Testis (tissue), 3 donors: ENCODE results near the gene ANXA2. TPM values are rescaled to one million over a fixed set of nuclear protein-coding genes. Genes with fewer than 3 reads are reported as not detected.

Experiments
- DNase-seq: peaks from one replicate; pipeline ENCODE4 v3.0.0-alpha.2; 2019
- H3K27ac ChIP-seq, 2 donors: fragments of 200-600 bp; sonication (generic); one replicate each; pipeline ENCODE4 v1.5.1; 2019
- H3K27me3 ChIP-seq: fragments of 200-600 bp; sonication (generic); one replicate; pipeline ENCODE4 v1.5.1; 2019
- H3K36me3 ChIP-seq: fragments of 200-600 bp; sonication (generic); one replicate; pipeline ENCODE4 v1.5.1; 2017; ENCODE audit warnings: low read depth; ENCODE audit errors: missing control alignments
- H3K4me1 ChIP-seq: fragments of 200-600 bp; sonication (generic); one replicate; pipeline ENCODE4 v1.5.1; 2019
- H3K4me3 ChIP-seq, 2 donors: fragments of 200-600 bp; sonication (generic); one replicate each; pipeline ENCODE4 v1.5.1; 2017 to 2019
- H3K9me3 ChIP-seq: fragments of 200-600 bp; sonication (generic); one replicate; pipeline ENCODE4 v1.5.1; 2017
- CTCF ChIP-seq, 3 experiments: fragments of 450-650 bp in 2 of 3; fragments of 200-600 bp in 1 of 3; sonication (generic) in 1 of 3; IDR thresholded peaks; one replicate each; pipeline ENCODE4 v1.5.1; 2016 to 2019; ENCODE audit warnings: antibody characterized with exemption in 3 of 3, mild to moderate bottlenecking in 2 of 3, moderate library complexity in 1 of 3
- POLR2A ChIP-seq: fragments of 450-650 bp; IDR thresholded peaks from one replicate; pipeline ENCODE4 v1.6.1; 2017; ENCODE audit warnings: antibody characterized with exemption, mild to moderate bottlenecking, moderate library complexity
- WGBS, 2 donors: methylation state at CpG; one replicate each; pipeline ENCODE4 v1.1.5; 2018; 5-methylcytosine and 5-hydroxymethylcytosine counted together
- intact Hi-C: fragments of 100-400 bp; cut with DNase I; formaldehyde crosslinking; loops from one replicate; pipeline ENCODE4 v1.15.1; 2023; ENCODE audit warnings: low total_unique reads
- polyA plus RNA-seq: library from polyadenylated mRNA; stranded (reverse); fragments of 350-450 nt; fragmentation: Illumina TruSeq; extraction: RNeasy Lipid Tissue Mini Kit (QIAGEN cat#74804); gene quantifications from one replicate; pipeline ENCODE4 v1.2.3, GENCODE V29; 2014; ENCODE audit warnings: low read depth, low replicate concordance; ENCODE audit not compliant: insufficient read depth
- total RNA-seq, 2 donors: library from RNA; depleted of rRNA; stranded (reverse); fragments of >200 nt; gene quantifications; one replicate each; pipeline ENCODE4 v1.2.3, GENCODE V29; 2016

Gene ANXA2
- total and polyA plus RNA-seq, 3 donors from 2014 or later: 199 to 388 (median 226) TPM

GRCh38 chr15:60376677-60377095 is 21.1 kb downstream of the ANXA2 start:
- no peak for DNase-seq
- Histone ChIP-seq H3K27me3 (no peaks in the 10 kb centered on the region), H3K4me1 (peaks cover 13% of the 10 kb centered on the region), H3K4me3 (no peak overlapping the region), H3K36me3 (no peaks in the 10 kb centered on the region), H3K9me3 (no peaks in the 10 kb centered on the region), H3K27ac (peak overlapping the region in 1 of 2 donors; percentile 14)
- TF ChIP-seq POLR2A (no peak), CTCF (IDR thresholded peaks at IDR 0.05) (no peak)
- intact Hi-C loops: no loop called here
- WGBS, 2 donors: 82 to 87% methylated on average over 10 to 12 of the region's 12 CpGs

GRCh38 chr15:60375306-60375705 is 22.5 kb downstream of the ANXA2 start:
- Histone ChIP-seq H3K27ac (peak overlapping the region in 1 of 2 donors; percentile 43), H3K4me1 (peaks cover 23% of the 10 kb centered on the region), H3K9me3 (no peaks in the 10 kb centered on the region), H3K4me3 (no peak overlapping the region), H3K36me3 (no peaks in the 10 kb centered on the region), H3K27me3 (no peaks in the 10 kb centered on the region)
- DNase-seq: no peak
- TF ChIP-seq POLR2A (no peak), CTCF (IDR thresholded peaks at IDR 0.05) (no peak)
- intact Hi-C loops: no loop called here
- 78% methylated on average over 5 of the region's 5 CpGs for WGBS, 2 donors

- no peak for TF ChIP-seq CTCF (IDR thresholded peaks at IDR 0.05)
- no peak for TF ChIP-seq POLR2A
- H3K27me3 ChIP-seq: no peaks in the 10 kb centered on the region
- peaks cover 23% of the 10 kb centered on the region for H3K4me1 ChIP-seq
- H3K4me3 ChIP-seq: no peak overlapping the region
- H3K36me3 ChIP-seq: no peaks in the 10 kb centered on the region
- DNase-seq: peak; percentile 37
- no peaks in the 10 kb centered on the region for H3K9me3 ChIP-seq
- intact Hi-C loops: no loop called here
- H3K27ac ChIP-seq: peak overlapping the region; percentile 39 to 43
- WGBS, 2 donors: 30 to 51% methylated on average over 7 of the region's 7 CpGs
Observed at GRCh38 chr15:60374628-60375081, 23.1 kb downstream of the ANXA2 start.

GRCh38 chr15:60374209-60374608 is 23.6 kb downstream of the ANXA2 start:
- WGBS, 2 donors: 52% methylated on average over 4 of the region's 4 CpGs
- Histone ChIP-seq H3K4me1 (peaks cover 23% of the 10 kb centered on the region), H3K36me3 (no peaks in the 10 kb centered on the region), H3K27me3 (no peaks in the 10 kb centered on the region), H3K27ac (peak overlapping the region; percentile 39 to 43), H3K9me3 (no peaks in the 10 kb centered on the region), H3K4me3 (no peak overlapping the region)
- intact Hi-C loops: no loop called here
- no peak for DNase-seq
- no peak for TF ChIP-seq CTCF (IDR thresholded peaks at IDR 0.05)
- no peak for TF ChIP-seq POLR2A

GRCh38 chr15:60373745-60374144 is 24.0 kb downstream of the ANXA2 start:
- no peak for TF ChIP-seq POLR2A
- TF ChIP-seq CTCF (IDR thresholded peaks at IDR 0.05): no peak
- intact Hi-C loops: no loop called here
- peaks cover 23% of the 10 kb centered on the region for H3K4me1 ChIP-seq
- 72 to 75% methylated on average over 2 of the region's 2 CpGs for WGBS, 2 donors
- no peaks in the 10 kb centered on the region for H3K9me3 ChIP-seq
- peak overlapping the region; percentile 39 to 43 for H3K27ac ChIP-seq
- H3K36me3 ChIP-seq: no peaks in the 10 kb centered on the region
- no peaks in the 10 kb centered on the region for H3K27me3 ChIP-seq
- no peak overlapping the region for H3K4me3 ChIP-seq
- DNase-seq: no peak
